Adrenal gland (tissue), 12 donors: Measurements from ENCODE around the gene CFAP74. TPM values are rescaled to one million over a fixed set of nuclear protein-coding genes. Genes with fewer than 3 reads are reported as not detected.
A peak's percentile ranks its signal among the peaks of the same experiment; 100 is the strongest.

Experiments used
- DNase-seq, 7 donors: peaks; one replicate each; pipeline ENCODE4 v3.0.0-alpha.2; 2019 to 2020
- H3K27ac ChIP-seq, 5 donors: fragments of 200-600 bp; sonication (generic) in 4 of 5; 1 replicate in 3 of 5; 2 replicates in 2 of 5; pipeline versions ENCODE4 v1.5.1 to v1.8.0; 2016 to 2020; ENCODE audit warnings: mild to moderate bottlenecking in 1 of 5
- H3K27me3 ChIP-seq: fragments of 200-600 bp; 2 replicates; pipeline ENCODE4 v1.8.0; 2021
- H3K36me3 ChIP-seq, 2 donors: fragments of 200-600 bp; replicated peaks in 1 of 2; 1 replicate in 1 of 2; 2 replicates in 1 of 2; pipeline versions ENCODE4 v1.5.1 to v1.8.0; 2018 to 2022
- H3K4me1 ChIP-seq, 2 donors: fragments of 200-600 bp; replicated peaks in 1 of 2; 1 replicate in 1 of 2; 2 replicates in 1 of 2; pipeline versions ENCODE4 v1.5.1 to v1.8.0; 2018 to 2021
- H3K4me3 ChIP-seq, 4 donors: fragments of 200-600 bp; sonication (generic) in 3 of 4; one replicate each; pipeline ENCODE4 v1.5.1; 2016 to 2018
- H3K9me3 ChIP-seq, 3 donors: fragments of 200-600 bp; sonication (generic) in 1 of 3; replicated peaks in 1 of 3; 1 replicate in 2 of 3; 2 replicates in 1 of 3; pipeline versions ENCODE4 v1.5.1 to v1.8.0; 2016 to 2021
- CTCF ChIP-seq, 6 experiments: fragments of 450-650 bp in 4 of 6; fragments of 200-600 bp in 2 of 6; sonication (generic) in 1 of 6; IDR thresholded peaks; 1 replicate in 5 of 6; 2 replicates in 1 of 6; pipeline versions ENCODE4 v1.5.1 to v1.8.0; 2016 to 2021; ENCODE audit warnings: antibody characterized with exemption in 6 of 6, mild to moderate bottlenecking in 2 of 6, moderate library complexity in 1 of 6
- POLR2A ChIP-seq, 2 donors: fragments of 450-650 bp; IDR thresholded peaks; one replicate each; pipeline ENCODE4 v1.6.1; 2017; ENCODE audit warnings: antibody characterized with exemption in 2 of 2, mild to moderate bottlenecking in 2 of 2, moderate library complexity in 1 of 2
- WGBS, 4 donors: extraction: QIAGEN DNeasy Blood & Tissue Kit in 2 of 4; methylation state at CpG; one replicate each; pipeline versions ENCODE4 v1.1.5 to v1.1.7; 2013 to 2017; 5-methylcytosine and 5-hydroxymethylcytosine counted together
- intact Hi-C, 2 donors: fragments of 100-400 bp; cut with DNase I; formaldehyde crosslinking; loops; one replicate each; pipeline versions ENCODE4 v1.14.1 to v1.15.0; 2022 to 2023
- polyA plus RNA-seq, 3 donors: library from polyadenylated mRNA; stranded (reverse); fragments of 200-250 nt in 2 of 3; fragments of 350-450 nt in 1 of 3; fragmentation: Illumina TruSeq in 1 of 3; extraction: RNeasy Lipid Tissue Mini Kit (QIAGEN cat#74804) in 1 of 3; gene quantifications; one replicate each; pipeline ENCODE4 v1.2.3, GENCODE V29; 2013 to 2014
- total RNA-seq, 9 donors: library from RNA; depleted of rRNA in 4 of 9; stranded (reverse); fragments of >200 nt in 4 of 9; fragments of 120-200 nt in 1 of 9; fragmentation: NEBNext Ultra II Directional in 1 of 9; extraction: Animal tissue kit (Norgen Biotek cat#: 25700) in 1 of 9; gene quantifications; one replicate each; pipeline versions ENCODE4 v1.1.0 to v1.2.4, GENCODE V29; 2013 to 2023
- donor health status: healthy with polysubstance abuse.
- donor health status: Bipolar disorder and iron deficiency.
- donor health status: DM: yes; HTN: yes; CAD: no.
- donor health status: DM: no; HTN: no; CAD: no.
- donor health status: DM: no; HTN: no; CAD: no.
- donor health status: DM: yes; HTN: yes; CAD: no.

Gene CFAP74
- total and polyA plus RNA-seq, 12 donors: 0.11 to 7.6 (median 2.8) TPM; not detected in 1

- no peak overlapping the region for H3K4me3 ChIP-seq
- intact Hi-C loops: no loop called here
- H3K27me3 ChIP-seq: no peaks in the 10 kb centered on the region
- DNase-seq: no peak
- H3K27ac ChIP-seq: no peak overlapping the region
- no peak for TF ChIP-seq CTCF (IDR thresholded peaks at IDR 0.05)
- no peak for TF ChIP-seq POLR2A (IDR thresholded peaks at IDR 0.05)
- no peaks in the 10 kb centered on the region for H3K36me3 ChIP-seq
- no peaks in the 10 kb centered on the region for H3K9me3 ChIP-seq
- H3K4me1 ChIP-seq: no peaks in the 10 kb centered on the region
- WGBS, 4 donors: 68 to 83% (median 76%) methylated on average over 13 to 29 of the region's 29 CpGs
These were observed 33.5 kb downstream of the CFAP74 start for GRCh38 chr1:1969953-1970716.

- Histone ChIP-seq H3K27ac (no peak overlapping the region), H3K4me3 (no peak overlapping the region), H3K9me3 (no peaks in the 10 kb centered on the region), H3K4me1 (no peaks in the 10 kb centered on the region), H3K36me3 (no peaks in the 10 kb centered on the region), H3K27me3 (no peaks in the 10 kb centered on the region)
- 81 to 85% (median 83%) methylated on average over 5 to 10 of the region's 10 CpGs for WGBS, 4 donors
- no peak for DNase-seq
- intact Hi-C loops: no loop called here
- no peak for TF ChIP-seq CTCF (IDR thresholded peaks at IDR 0.05)
- no peak for TF ChIP-seq POLR2A (IDR thresholded peaks at IDR 0.05)
These were observed 34.1 kb downstream of the CFAP74 start for GRCh38 chr1:1969505-1969900.

- TF ChIP-seq POLR2A (IDR thresholded peaks at IDR 0.05) (no peak), CTCF (IDR thresholded peaks at IDR 0.05) (no peak)
- Histone ChIP-seq H3K27ac (no peak overlapping the region), H3K9me3 (no peaks in the 10 kb centered on the region), H3K36me3 (no peaks in the 10 kb centered on the region), H3K4me3 (no peak overlapping the region), H3K4me1 (no peaks in the 10 kb centered on the region), H3K27me3 (no peaks in the 10 kb centered on the region)
- WGBS, 4 donors: 77 to 89% (median 82%) methylated on average over 7 to 12 of the region's 12 CpGs
- DNase-seq: peak in 6 of 7 donors; percentile 51 to 75 (median 69)
- intact Hi-C loops: no loop called here
These were observed 34.6 kb downstream of the CFAP74 start for GRCh38 chr1:1968767-1969504.

GRCh38 chr1:1967879-1968278 lies 35.7 kb downstream of the CFAP74 start:
- no peaks in the 10 kb centered on the region for H3K9me3 ChIP-seq
- H3K4me3 ChIP-seq: no peak overlapping the region
- TF ChIP-seq CTCF (IDR thresholded peaks at IDR 0.05) (no peak), POLR2A (IDR thresholded peaks at IDR 0.05) (no peak)
- WGBS, 4 donors: 80 to 91% (median 82%) methylated on average over 3 of the region's 3 CpGs
- no peak for DNase-seq
- H3K27ac ChIP-seq: no peak overlapping the region
- H3K27me3 ChIP-seq: no peaks in the 10 kb centered on the region
- no peaks in the 10 kb centered on the region for H3K4me1 ChIP-seq
- intact Hi-C loops: no loop called here
- H3K36me3 ChIP-seq: no peaks in the 10 kb centered on the region
